Stimulated activated naive CD8-positive, alpha-beta T cell treated with anti-CD3 and anti-CD28 coated beads, Interleukin-15, Interleukin-2, amounts not matched to agents 100 ng/mL and 50 ng/mL, for 24 hours (primary cell): ENCODE results near the gene TTYH3.

ENCODE experiments used
- H3K27ac Mint-ChIP-seq: one replicate; pipeline ENCODE4 v1.8.0; 2021; ENCODE audit warnings: mild to moderate bottlenecking, mixed read lengths
- H3K27me3 Mint-ChIP-seq: one replicate; pipeline ENCODE4 v1.8.0; 2021; ENCODE audit warnings: mixed read lengths
- H3K36me3 Mint-ChIP-seq: one replicate; pipeline ENCODE4 v1.8.0; 2021; ENCODE audit warnings: low read depth, mixed read lengths
- H3K4me1 Mint-ChIP-seq: one replicate; pipeline ENCODE4 v1.8.0; 2021; ENCODE audit warnings: low read depth, mixed read lengths
- H3K4me3 Mint-ChIP-seq: one replicate; pipeline ENCODE4 v1.8.0; 2021; ENCODE audit warnings: mild to moderate bottlenecking, mixed read lengths
- H3K9me3 Mint-ChIP-seq: one replicate; pipeline ENCODE4 v1.8.0; 2021; ENCODE audit warnings: mixed read lengths

The TTYH3 gene

GRCh38 chr7:2596464-2597272 lies 35.1 kb upstream of the TTYH3 start:
- Mint-ChIP-seq H3K27me3 (no peaks in the 10 kb centered on the region), H3K4me3 (no peak overlapping the region), H3K27ac (no peak overlapping the region), H3K4me1 (no peaks in the 10 kb centered on the region), H3K9me3 (no peaks in the 10 kb centered on the region), H3K36me3 (peaks cover 8% of the 10 kb centered on the region)

GRCh38 chr7:2597273-2597640 lies 34.5 kb upstream of the TTYH3 start:
- Mint-ChIP-seq H3K9me3 (no peaks in the 10 kb centered on the region), H3K27me3 (no peaks in the 10 kb centered on the region), H3K4me3 (no peak overlapping the region), H3K4me1 (no peaks in the 10 kb centered on the region), H3K27ac (no peak overlapping the region), H3K36me3 (peaks cover 8% of the 10 kb centered on the region)

GRCh38 chr7:2598154-2598823 lies 33.5 kb upstream of the TTYH3 start:
- Mint-ChIP-seq H3K9me3 (no peaks in the 10 kb centered on the region), H3K27me3 (no peaks in the 10 kb centered on the region), H3K27ac (no peak overlapping the region), H3K4me1 (no peaks in the 10 kb centered on the region), H3K36me3 (peaks cover 4% of the 10 kb centered on the region), H3K4me3 (no peak overlapping the region)

GRCh38 chr7:2601065-2601464 lies 30.7 kb upstream of the TTYH3 start:
- no peaks in the 10 kb centered on the region for H3K4me1 Mint-ChIP-seq
- H3K27me3 Mint-ChIP-seq: no peaks in the 10 kb centered on the region
- H3K4me3 Mint-ChIP-seq: no peak overlapping the region
- H3K9me3 Mint-ChIP-seq: no peaks in the 10 kb centered on the region
- no peak overlapping the region for H3K27ac Mint-ChIP-seq
- H3K36me3 Mint-ChIP-seq: peaks cover 4% of the 10 kb centered on the region

GRCh38 chr7:2601907-2602306 lies 29.9 kb upstream of the TTYH3 start:
- H3K4me3 Mint-ChIP-seq: no peak overlapping the region
- H3K27me3 Mint-ChIP-seq: no peaks in the 10 kb centered on the region
- H3K36me3 Mint-ChIP-seq: peaks cover 4% of the 10 kb centered on the region
- no peaks in the 10 kb centered on the region for H3K4me1 Mint-ChIP-seq
- H3K27ac Mint-ChIP-seq: no peak overlapping the region
- H3K9me3 Mint-ChIP-seq: no peaks in the 10 kb centered on the region

- no peaks in the 10 kb centered on the region for H3K9me3 Mint-ChIP-seq
- H3K36me3 Mint-ChIP-seq: peaks cover 4% of the 10 kb centered on the region
- no peak overlapping the region for H3K27ac Mint-ChIP-seq
These were observed 29.3 kb upstream of the TTYH3 start for GRCh38 chr7:2602406-2603043.

GRCh38 chr7:2603044-2603965 lies 28.5 kb upstream of the TTYH3 start:
- Mint-ChIP-seq H3K4me3 (no peak overlapping the region), H3K9me3 (no peaks in the 10 kb centered on the region), H3K27ac (no peak overlapping the region), H3K27me3 (no peaks in the 10 kb centered on the region), H3K36me3 (peaks cover 4% of the 10 kb centered on the region), H3K4me1 (peaks cover 4% of the 10 kb centered on the region)

More at GRCh38 chr7:2602406-2603043, 29.3 kb upstream of the TTYH3 start:
- H3K4me1 Mint-ChIP-seq: peaks cover under 1% of the 10 kb centered on the region
- H3K4me3 Mint-ChIP-seq: no peak overlapping the region
- no peaks in the 10 kb centered on the region for H3K27me3 Mint-ChIP-seq

- Mint-ChIP-seq H3K36me3 (peaks cover 4% of the 10 kb centered on the region), H3K27me3 (no peaks in the 10 kb centered on the region), H3K4me1 (peaks cover 10% of the 10 kb centered on the region), H3K27ac (no peak overlapping the region), H3K4me3 (no peak overlapping the region), H3K9me3 (no peaks in the 10 kb centered on the region)
These were observed 27.1 kb upstream of the TTYH3 start for GRCh38 chr7:2604608-2605174.

GRCh38 chr7:2605608-2606538 lies 25.9 kb upstream of the TTYH3 start:
- Mint-ChIP-seq H3K4me3 (no peak overlapping the region), H3K27me3 (no peaks in the 10 kb centered on the region), H3K9me3 (no peaks in the 10 kb centered on the region), H3K36me3 (no peaks in the 10 kb centered on the region), H3K4me1 (peaks cover 10% of the 10 kb centered on the region), H3K27ac (no peak overlapping the region)

GRCh38 chr7:2606539-2606936 lies 25.2 kb upstream of the TTYH3 start:
- Mint-ChIP-seq H3K4me3 (no peak overlapping the region), H3K27ac (no peak overlapping the region), H3K36me3 (no peaks in the 10 kb centered on the region), H3K4me1 (peaks cover 10% of the 10 kb centered on the region), H3K9me3 (no peaks in the 10 kb centered on the region), H3K27me3 (no peaks in the 10 kb centered on the region)

- H3K27ac Mint-ChIP-seq: no peak overlapping the region
- no peaks in the 10 kb centered on the region for H3K36me3 Mint-ChIP-seq
- H3K4me3 Mint-ChIP-seq: no peak overlapping the region
- no peaks in the 10 kb centered on the region for H3K27me3 Mint-ChIP-seq
- H3K9me3 Mint-ChIP-seq: no peaks in the 10 kb centered on the region
- peaks cover 10% of the 10 kb centered on the region for H3K4me1 Mint-ChIP-seq
These were observed 24.5 kb upstream of the TTYH3 start for GRCh38 chr7:2607122-2607922.

GRCh38 chr7:2607923-2608904 lies 23.6 kb upstream of the TTYH3 start:
- peaks cover 10% of the 10 kb centered on the region for H3K4me1 Mint-ChIP-seq
- H3K27ac Mint-ChIP-seq: no peak overlapping the region
- no peaks in the 10 kb centered on the region for H3K27me3 Mint-ChIP-seq
- H3K4me3 Mint-ChIP-seq: peak overlapping the region; percentile 27
- H3K36me3 Mint-ChIP-seq: no peaks in the 10 kb centered on the region
- H3K9me3 Mint-ChIP-seq: no peaks in the 10 kb centered on the region
